GM12878 (cell line): ENCODE data around the gene VCPKMT. TPM values are rescaled to one million over a fixed set of nuclear protein-coding genes. Genes with fewer than 3 reads are reported as not detected.

ENCODE experiments used
- ATF3 ChIP-seq: IDR thresholded peaks from 2 replicates; pipeline ENCODE4 v1.6.1; 2011; ENCODE audit warnings: low read depth, mild to moderate bottlenecking, low read length, moderate library complexity, borderline replicate concordance; ENCODE audit errors: extremely low read depth
- BHLHE40 ChIP-seq, 2 experiments: fragments of 450-650 bp in 1 of 2; IDR thresholded peaks; 2 replicates each; pipeline ENCODE4 v1.6.1; 2011 to 2017; ENCODE audit warnings: low read depth in 2 of 2, borderline replicate concordance in 1 of 2, improper control_type of control experiment in 1 of 2, low read length in 1 of 2, mild to moderate bottlenecking in 1 of 2
- CBFB ChIP-seq: IDR thresholded peaks from 2 replicates; pipeline ENCODE4 v1.6.1; 2016; ENCODE audit warnings: antibody characterized with exemption, low read depth
- CHD1 ChIP-seq: IDR thresholded peaks from 2 replicates; pipeline ENCODE4 v1.6.1; 2012; ENCODE audit warnings: low read depth, low read length, improper control_type of control experiment
- CREB1 ChIP-seq: IDR thresholded peaks from 2 replicates; pipeline ENCODE4 v1.6.1; 2012; ENCODE audit warnings: low read depth, mild to moderate bottlenecking, inconsistent platforms
- E2F8 ChIP-seq: fragments of 450-650 bp; IDR thresholded peaks from 2 replicates; pipeline ENCODE4 v1.6.1; 2018; ENCODE audit warnings: mild to moderate bottlenecking, low read depth, moderate library complexity; ENCODE audit not compliant: partially characterized antibody
- IKZF1 ChIP-seq: fragments of 450-650 bp; conservative IDR thresholded peaks from 2 replicates; pipeline ENCODE4 v1.6.1; 2017; ENCODE audit warnings: antibody characterized with exemption, mild to moderate bottlenecking
- MXI1 ChIP-seq: fragments of 150-350 bp; IDR thresholded peaks from 2 replicates; pipeline ENCODE4 v1.6.1; 2011; ENCODE audit warnings: low read depth, mild to moderate bottlenecking, inconsistent platforms, low read length, improper control_type of control experiment
- NFIC ChIP-seq: IDR thresholded peaks from 2 replicates; pipeline ENCODE4 v1.6.1; 2012; ENCODE audit warnings: low read depth, mild to moderate bottlenecking, inconsistent platforms, low read length, moderate library complexity
- NR2F1 ChIP-seq: fragments of 450-650 bp; conservative IDR thresholded peaks from 2 replicates; pipeline ENCODE4 v1.6.1; 2017; ENCODE audit warnings: mild to moderate bottlenecking
- RELB ChIP-seq: fragments of 450-650 bp; IDR thresholded peaks from 2 replicates; pipeline ENCODE4 v1.6.1; 2017; ENCODE audit warnings: low read depth, mild to moderate bottlenecking, moderate library complexity
- REST ChIP-seq: IDR thresholded peaks from 2 replicates; pipeline ENCODE4 v1.6.1; 2012; ENCODE audit warnings: mild to moderate bottlenecking, low read depth, low read length
- SKIL ChIP-seq: fragments of 450-650 bp; IDR thresholded peaks from 2 replicates; pipeline ENCODE4 v1.6.1; 2017; ENCODE audit warnings: mild to moderate bottlenecking, low read depth, inconsistent platforms; ENCODE audit not compliant: poor library complexity, severe bottlenecking
- SMC3 ChIP-seq: IDR thresholded peaks from 2 replicates; pipeline ENCODE4 v1.6.1; 2011; ENCODE audit warnings: low read length, improper control_type of control experiment, borderline replicate concordance
- TCF12 ChIP-seq: IDR thresholded peaks from 2 replicates; pipeline ENCODE4 v1.6.1; 2011; ENCODE audit warnings: low read depth, mild to moderate bottlenecking, low read length
- ZNF24 ChIP-seq: fragments of 450-650 bp; IDR thresholded peaks from 2 replicates; pipeline ENCODE4 v1.6.1; 2017; ENCODE audit warnings: antibody characterized with exemption, mild to moderate bottlenecking
- polyA plus RNA-seq, 11 experiments: library from polyadenylated mRNA; depleted of rRNA in 4 of 11; unstranded in 6 of 11; stranded (reverse) in 5 of 11; fragments of >200 nt; fragmentation: Nextera tagmentation in 4 of 11; fragmentation: Illumina TruSeq in 1 of 11; extraction: Ambion mirVana in 4 of 11; extraction: Trizol in 1 of 11; gene quantifications; 1 replicate in 1 of 11; 2 replicates in 10 of 11; pipeline versions ENCODE4 v1.2.1 to v1.2.3, GENCODE V29; 2011 to 2016; ENCODE audit warnings: inconsistent platforms in 2 of 11, missing spikeins in 2 of 11, low read depth in 1 of 11
- total RNA-seq, 4 experiments: library from RNA; depleted of rRNA in 3 of 4; stranded (reverse); fragments of >200 nt in 3 of 4; fragmentation: Illumina TruSeq in 1 of 4; extraction: Trizol in 1 of 4; gene quantifications; 2 replicates each; pipeline versions ENCODE4 v1.2.1 to v1.2.3, GENCODE V29; 2013 to 2021

The VCPKMT gene
- total and polyA plus RNA-seq, 10 of the 15 experiments (the other 5 are each of a cell fraction or from before 2014, with no cell fraction given) = 8.5 to 18.4 (median 12.8) TPM

GRCh38 chr14:50060871-50061663 is 55.3 kb downstream of the VCPKMT start (continued):
- peak; percentile 29 for TF ChIP-seq E2F8
- TF ChIP-seq MXI1 = 0 out of 2 replicates have a peak, but pooled peaks have one; percentile 17
- TF ChIP-seq CBFB = peak; percentile 31; the same call in 1 of the 2 replicates
- peak; percentile 42; the same call in 1 of the 2 replicates for TF ChIP-seq RELB
- peak; percentile 47; the same call in 1 of the 2 replicates for TF ChIP-seq TCF12
- TF ChIP-seq NR2F1 = peak; percentile 35
- 0 out of 2 replicates have a peak, but pooled peaks have one; percentile 33 for TF ChIP-seq ATF3
- no peak for TF ChIP-seq REST
- TF ChIP-seq CHD1 = no peak
- peak; percentile 61; the same call in 1 of the 2 replicates for TF ChIP-seq CREB1
- TF ChIP-seq NFIC = peak; percentile 92
- peak; percentile 85 for TF ChIP-seq IKZF1
- peak; percentile 41 to 50; a peak in 3 of 4 replicates for TF ChIP-seq BHLHE40 (IDR thresholded peaks at IDR 0.05; ENCODE audit: borderline replicate concordance in 1 of 2, low read depth in 2 of 2, low read length in 1 of 2)
- no peak for TF ChIP-seq ZNF24
- TF ChIP-seq SMC3 = peak; percentile 17; the same call in 1 of the 2 replicates
- TF ChIP-seq SKIL = peak; percentile 67
